Fibroblast of the aortic adventitia (primary cell): ENCODE measurements around the gene SLC25A28. TPM values are rescaled to one million over a fixed set of nuclear protein-coding genes. Genes with fewer than 3 reads are reported as not detected.

Source experiments
- DNase-seq: peaks from one replicate; pipeline ENCODE4 v3.0.0-alpha.2; 2010; ENCODE audit warnings: low read depth
- H3K4me3 ChIP-seq: 2 replicates; pipeline ENCODE4 v1.5.1; 2011; ENCODE audit warnings: low read depth, mild to moderate bottlenecking, control low read depth, low read length, moderate library complexity
- CTCF ChIP-seq: IDR thresholded peaks from 2 replicates; pipeline ENCODE4 v1.5.1; 2011; ENCODE audit warnings: mild to moderate bottlenecking, low read length, control low read depth, inconsistent platforms; ENCODE audit not compliant: insufficient read depth
- total RNA-seq: library from RNA; depleted of rRNA; stranded (reverse); fragments of >200 nt; gene quantifications from 2 replicates; pipeline ENCODE4 v1.2.3, GENCODE V29; 2012; ENCODE audit warnings: low replicate concordance

The SLC25A28 gene
- total RNA-seq, 1 donor, result 20.9 TPM

GRCh38 chr10:99647601-99648151 lies 27.4 kb upstream of the SLC25A28 start:
- DNase-seq, result no peak
- no peak for TF ChIP-seq CTCF
- H3K4me3 ChIP-seq, result no peak overlapping the region

GRCh38 chr10:99633832-99634231 lies 13.6 kb upstream of the SLC25A28 start:
- no peak for DNase-seq
- H3K4me3 ChIP-seq, result no peak overlapping the region
- TF ChIP-seq CTCF, result no peak

- DNase-seq, result peak; percentile 42
- no peak overlapping the region for H3K4me3 ChIP-seq
- TF ChIP-seq CTCF, result no peak
These were observed 11.3 kb upstream of the SLC25A28 start for GRCh38 chr10:99631496-99631895.

GRCh38 chr10:99630991-99631390 lies 10.8 kb upstream of the SLC25A28 start:
- no peak for TF ChIP-seq CTCF
- DNase-seq, result peak; percentile 84
- H3K4me3 ChIP-seq, result no peak overlapping the region

- DNase-seq, result peak; percentile 83
- H3K4me3 ChIP-seq, result no peak overlapping the region
- TF ChIP-seq CTCF, result peak; percentile 63
These were observed 10.2 kb upstream of the SLC25A28 start for GRCh38 chr10:99630433-99630832.

GRCh38 chr10:99629625-99629978 lies 9.4 kb upstream of the SLC25A28 start:
- H3K4me3 ChIP-seq, result no peak overlapping the region
- TF ChIP-seq CTCF, result no peak
- DNase-seq, result no peak
